ENCODE measurements around the gene KCNV2. TPM values are rescaled to one million over a fixed set of nuclear protein-coding genes. Genes with fewer than 3 reads are reported as not detected.
A peak's percentile ranks its signal among the peaks of the same experiment; 100 is the strongest.

Gene KCNV2
- total RNA-seq, 1 donor from 2014 or later, result not detected

DNA sequence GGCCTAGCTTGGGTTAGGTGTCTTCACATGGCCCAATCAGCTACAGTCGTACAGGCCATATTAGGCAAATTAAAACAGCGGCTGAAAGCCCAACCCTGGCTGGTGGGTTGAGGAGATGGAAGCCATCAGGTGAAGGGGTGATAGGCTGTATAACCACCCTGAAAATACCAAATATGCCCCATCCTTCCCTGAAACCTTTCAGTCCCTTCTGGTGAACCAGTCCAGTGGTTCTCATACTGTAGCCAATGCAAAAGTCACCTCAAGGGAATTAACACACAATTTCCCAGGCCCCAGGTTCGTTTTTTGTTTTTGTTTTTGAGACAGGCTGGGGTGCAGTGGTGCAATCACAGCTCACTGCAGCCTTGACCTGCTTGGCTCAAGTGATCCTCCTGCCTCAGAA lies 19.8 kb upstream of the KCNV2 start:
- Histone ChIP-seq H3K27ac (no peak overlapping the region), H3K36me3 (no peaks in the 10 kb centered on the region), H4K20me1 (ENCODE audit: low read depth) (no peaks in the 10 kb centered on the region), H3K4me1 (peaks cover 17% of the 10 kb centered on the region), H3K9ac (no peak overlapping the region), H3K79me2 (ENCODE audit: low read depth) (no peaks in the 10 kb centered on the region), H3F3A (ENCODE audit: low read depth) (peaks cover 18% of the 10 kb centered on the region), H3K9me3 (ENCODE audit: low read depth) (no peaks in the 10 kb centered on the region), H3K4me3 (no peak overlapping the region), H3K4me2 (no peak overlapping the region), H2AFZ (replicated peaks) (no peak overlapping the region), H3K27me3 (no peaks in the 10 kb centered on the region)
- H3K4me1 Mint-ChIP-seq, result peaks cover 15% of the 10 kb centered on the region
- no peaks in the 10 kb centered on the region for H3K36me3 Mint-ChIP-seq
- H3K9me3 Mint-ChIP-seq, result no peaks in the 10 kb centered on the region
- TF ChIP-seq, protein P1, sequence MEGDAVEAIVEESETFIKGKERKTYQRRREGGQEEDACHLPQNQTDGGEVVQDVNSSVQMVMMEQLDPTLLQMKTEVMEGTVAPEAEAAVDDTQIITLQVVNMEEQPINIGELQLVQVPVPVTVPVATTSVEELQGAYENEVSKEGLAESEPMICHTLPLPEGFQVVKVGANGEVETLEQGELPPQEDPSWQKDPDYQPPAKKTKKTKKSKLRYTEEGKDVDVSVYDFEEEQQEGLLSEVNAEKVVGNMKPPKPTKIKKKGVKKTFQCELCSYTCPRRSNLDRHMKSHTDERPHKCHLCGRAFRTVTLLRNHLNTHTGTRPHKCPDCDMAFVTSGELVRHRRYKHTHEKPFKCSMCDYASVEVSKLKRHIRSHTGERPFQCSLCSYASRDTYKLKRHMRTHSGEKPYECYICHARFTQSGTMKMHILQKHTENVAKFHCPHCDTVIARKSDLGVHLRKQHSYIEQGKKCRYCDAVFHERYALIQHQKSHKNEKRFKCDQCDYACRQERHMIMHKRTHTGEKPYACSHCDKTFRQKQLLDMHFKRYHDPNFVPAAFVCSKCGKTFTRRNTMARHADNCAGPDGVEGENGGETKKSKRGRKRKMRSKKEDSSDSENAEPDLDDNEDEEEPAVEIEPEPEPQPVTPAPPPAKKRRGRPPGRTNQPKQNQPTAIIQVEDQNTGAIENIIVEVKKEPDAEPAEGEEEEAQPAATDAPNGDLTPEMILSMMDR (IDR thresholded peaks at IDR 0.05), result no peak
- no peak for TF ChIP-seq EZH2 (IDR thresholded peaks at IDR 0.05)
- no peak overlapping the region for H3K27ac Mint-ChIP-seq
- no peak for DNase-seq (ENCODE audit: low spot score)
- no peak overlapping the region for H3K4me3 Mint-ChIP-seq
- H3K27me3 Mint-ChIP-seq (ENCODE audit: insufficient read depth, low read depth), result no peaks in the 10 kb centered on the region

DNA sequence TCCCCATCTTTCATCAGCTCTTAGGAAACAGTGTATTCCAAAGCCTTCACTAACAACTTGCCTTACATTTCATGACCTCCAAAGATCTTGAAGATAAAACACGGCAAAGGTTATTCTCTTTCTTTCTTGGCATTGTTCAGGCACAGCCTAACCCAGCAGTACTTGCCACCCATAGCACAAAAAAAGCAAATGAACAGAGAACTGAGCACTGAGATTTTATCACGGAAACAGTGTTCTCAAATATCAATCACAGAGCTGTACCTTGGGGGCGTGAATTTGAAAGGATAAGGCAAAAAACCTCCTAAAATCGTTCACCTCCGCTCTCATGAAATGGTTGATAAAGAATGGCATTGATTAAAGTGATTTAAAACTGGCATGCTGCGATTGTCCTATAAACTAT lies 16.9 kb upstream of the KCNV2 start:
- peaks cover 15% of the 10 kb centered on the region for H3K4me1 Mint-ChIP-seq

DNA sequence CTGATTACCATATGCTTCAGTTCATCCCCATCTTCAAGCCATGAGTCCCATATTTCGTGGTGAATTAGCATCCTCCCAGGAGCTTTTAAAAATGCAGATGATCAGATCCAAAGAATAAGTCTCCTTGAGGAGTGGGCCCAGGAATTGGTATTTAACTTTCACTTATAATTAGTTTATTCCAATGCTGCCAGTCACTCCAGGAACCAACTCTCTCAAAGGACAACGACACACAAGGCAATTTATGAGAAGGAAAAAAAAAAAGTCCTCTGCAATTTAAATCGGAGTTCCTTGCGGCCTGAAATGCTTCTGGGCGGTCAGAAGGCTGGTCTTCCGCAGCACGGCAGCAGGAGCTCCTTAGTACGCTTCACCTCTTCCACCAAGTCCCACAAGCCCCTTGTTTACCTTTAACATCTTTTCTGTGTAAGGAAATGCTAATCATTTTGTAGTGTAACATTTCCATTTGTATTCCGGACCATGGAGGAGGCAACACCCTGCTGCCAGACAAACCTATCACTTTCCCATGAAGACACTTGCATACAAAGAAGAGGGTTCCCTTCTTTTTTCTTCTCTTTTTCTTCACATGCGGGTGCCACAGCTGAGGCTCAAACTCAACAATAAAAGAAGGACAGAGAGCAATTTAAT lies 16.3 kb upstream of the KCNV2 start:
- H3K4me3 Mint-ChIP-seq, result no peak overlapping the region
- TF ChIP-seq EZH2phosphoT487 (IDR thresholded peaks at IDR 0.05) (no peak), EZH2 (IDR thresholded peaks at IDR 0.05) (no peak)
- TF ChIP-seq, protein P1 (IDR thresholded peaks at IDR 0.05), result no peak
- H3K9me3 Mint-ChIP-seq, result no peaks in the 10 kb centered on the region
- peak overlapping the region; percentile 70 for H3K27ac ChIP-seq
- H3K4me1 ChIP-seq, result peaks cover 17% of the 10 kb centered on the region
- H2AFZ ChIP-seq (replicated peaks), result peak overlapping the region; percentile 96
- H3F3A ChIP-seq (ENCODE audit: low read depth), result peaks cover 18% of the 10 kb centered on the region
- H3K9ac ChIP-seq, result no peak overlapping the region
- no peaks in the 10 kb centered on the region for H3K27me3 ChIP-seq
- H3K27ac Mint-ChIP-seq, result peak overlapping the region; percentile 53
- peaks cover 15% of the 10 kb centered on the region for H3K4me1 Mint-ChIP-seq
- H4K20me1 ChIP-seq (ENCODE audit: low read depth), result no peaks in the 10 kb centered on the region
- H3K4me2 ChIP-seq, result peak overlapping the region; percentile 72
- H3K36me3 ChIP-seq, result no peaks in the 10 kb centered on the region
- no peak overlapping the region for H3K4me3 ChIP-seq
- no peaks in the 10 kb centered on the region for H3K79me2 ChIP-seq (ENCODE audit: low read depth)
- H3K9me3 ChIP-seq (ENCODE audit: low read depth), result no peaks in the 10 kb centered on the region
- peak; percentile 34 for DNase-seq (ENCODE audit: low spot score)
- H3K36me3 Mint-ChIP-seq, result no peaks in the 10 kb centered on the region
- H3K27me3 Mint-ChIP-seq (ENCODE audit: insufficient read depth, low read depth), result no peaks in the 10 kb centered on the region

More for the DNA sequence above, 16.9 kb upstream of the KCNV2 start:
- H3K4me2 ChIP-seq, result peak overlapping the region; percentile 72
- H2AFZ ChIP-seq (replicated peaks), result peak overlapping the region; percentile 96
- TF ChIP-seq, protein P1 (IDR thresholded peaks at IDR 0.05), result no peak
- TF ChIP-seq EZH2phosphoT487 (IDR thresholded peaks at IDR 0.05), result no peak
- no peak for TF ChIP-seq EZH2 (IDR thresholded peaks at IDR 0.05)
- H3K27ac ChIP-seq, result no peak overlapping the region
- H3K27ac Mint-ChIP-seq, result peak overlapping the region; percentile 9
- no peaks in the 10 kb centered on the region for H3K36me3 Mint-ChIP-seq
- peaks cover 17% of the 10 kb centered on the region for H3K4me1 ChIP-seq
- no peaks in the 10 kb centered on the region for H3K36me3 ChIP-seq
- H3K27me3 ChIP-seq, result no peaks in the 10 kb centered on the region
- H4K20me1 ChIP-seq (ENCODE audit: low read depth), result no peaks in the 10 kb centered on the region
- H3K79me2 ChIP-seq (ENCODE audit: low read depth), result no peaks in the 10 kb centered on the region
- H3K4me3 Mint-ChIP-seq, result no peak overlapping the region
- peaks cover 18% of the 10 kb centered on the region for H3F3A ChIP-seq (ENCODE audit: low read depth)
- no peak overlapping the region for H3K9ac ChIP-seq
- no peaks in the 10 kb centered on the region for H3K27me3 Mint-ChIP-seq (ENCODE audit: insufficient read depth, low read depth)
- no peaks in the 10 kb centered on the region for H3K9me3 ChIP-seq (ENCODE audit: low read depth)
- H3K9me3 Mint-ChIP-seq, result no peaks in the 10 kb centered on the region
- DNase-seq (ENCODE audit: low spot score), result no peak
- H3K4me3 ChIP-seq, result no peak overlapping the region
